ENCODE measurements around the gene SLC25A14. TPM values are rescaled to one million over a fixed set of nuclear protein-coding genes. Genes with fewer than 3 reads are reported as not detected.

SLC25A14 gene, protein sequence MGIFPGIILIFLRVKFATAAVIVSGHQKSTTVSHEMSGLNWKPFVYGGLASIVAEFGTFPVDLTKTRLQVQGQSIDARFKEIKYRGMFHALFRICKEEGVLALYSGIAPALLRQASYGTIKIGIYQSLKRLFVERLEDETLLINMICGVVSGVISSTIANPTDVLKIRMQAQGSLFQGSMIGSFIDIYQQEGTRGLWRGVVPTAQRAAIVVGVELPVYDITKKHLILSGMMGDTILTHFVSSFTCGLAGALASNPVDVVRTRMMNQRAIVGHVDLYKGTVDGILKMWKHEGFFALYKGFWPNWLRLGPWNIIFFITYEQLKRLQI
- 10.3 and 10.8 TPM in 2 replicates for total RNA-seq

DNA sequence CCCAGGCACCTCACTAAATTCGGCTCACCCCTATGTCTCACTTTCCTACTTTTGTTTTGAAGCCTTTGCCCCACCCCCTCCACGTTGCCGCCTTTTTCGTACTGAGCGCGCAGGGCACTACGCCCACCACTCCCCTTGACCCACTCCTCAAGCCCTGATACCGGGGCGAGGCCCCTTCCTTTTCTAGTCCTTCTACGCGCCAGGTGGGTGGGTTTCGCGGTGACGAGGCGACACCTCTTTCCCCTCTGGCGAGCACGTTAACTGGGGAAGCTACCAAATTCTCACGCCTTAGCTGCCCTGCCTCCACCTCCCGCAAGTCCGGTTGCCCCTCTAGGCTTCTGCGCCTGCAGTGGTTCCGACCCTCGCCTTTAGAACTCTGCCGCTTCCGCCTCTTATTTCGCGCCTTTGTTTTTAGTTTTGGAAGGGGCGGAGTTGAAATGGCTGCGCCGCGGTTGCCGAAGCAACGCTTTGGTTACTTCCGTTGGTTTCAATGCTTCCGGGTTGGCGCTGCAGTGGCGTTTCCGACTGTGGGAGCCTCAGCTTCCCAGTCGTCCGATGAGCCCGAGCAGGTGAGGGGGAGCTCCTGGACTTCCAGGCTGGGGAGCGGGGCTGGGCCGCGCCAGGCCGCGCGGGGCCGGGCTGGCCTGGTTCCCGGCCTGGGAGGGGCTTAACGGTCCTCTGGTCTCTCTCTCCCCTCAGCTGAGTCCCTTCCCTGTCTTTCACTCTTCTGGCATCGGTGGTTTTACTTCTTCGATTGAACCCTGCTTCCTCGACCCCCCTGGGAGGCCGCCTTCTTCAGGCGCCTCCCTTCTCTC lies at the start of gene SLC25A14:
Gene SLC25A14, plus strand, starts transcription at position 512 of the 815 bp plus-strand sequence. CDS start 360 bp downstream, outside the sequence.

DNA sequence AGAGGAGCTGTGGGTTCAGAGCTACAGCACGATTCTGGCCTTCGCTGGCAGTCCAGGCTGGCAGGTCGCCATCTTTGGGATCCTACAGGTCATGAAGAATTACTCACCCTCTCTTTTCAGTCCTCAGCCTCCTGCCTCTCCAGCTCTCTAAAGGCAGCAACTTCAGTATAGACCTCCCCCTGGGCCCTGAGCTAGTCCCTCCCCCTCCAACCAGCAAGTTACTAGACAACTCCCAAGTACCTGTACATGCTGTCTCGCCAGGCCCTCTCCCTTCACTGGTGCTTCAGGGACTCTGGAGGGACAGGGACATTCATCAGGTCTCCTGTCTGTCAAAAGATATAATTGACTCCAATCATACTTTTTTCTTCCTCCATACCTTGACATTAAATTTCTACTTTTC lies 45.8 kb downstream of the SLC25A14 start, which contains the start of gene GPR119:
Gene GPR119, minus strand, starts transcription at position 155 of the 400 bp plus-strand sequence. CDS start 227 bp downstream, outside the sequence.

DNA sequence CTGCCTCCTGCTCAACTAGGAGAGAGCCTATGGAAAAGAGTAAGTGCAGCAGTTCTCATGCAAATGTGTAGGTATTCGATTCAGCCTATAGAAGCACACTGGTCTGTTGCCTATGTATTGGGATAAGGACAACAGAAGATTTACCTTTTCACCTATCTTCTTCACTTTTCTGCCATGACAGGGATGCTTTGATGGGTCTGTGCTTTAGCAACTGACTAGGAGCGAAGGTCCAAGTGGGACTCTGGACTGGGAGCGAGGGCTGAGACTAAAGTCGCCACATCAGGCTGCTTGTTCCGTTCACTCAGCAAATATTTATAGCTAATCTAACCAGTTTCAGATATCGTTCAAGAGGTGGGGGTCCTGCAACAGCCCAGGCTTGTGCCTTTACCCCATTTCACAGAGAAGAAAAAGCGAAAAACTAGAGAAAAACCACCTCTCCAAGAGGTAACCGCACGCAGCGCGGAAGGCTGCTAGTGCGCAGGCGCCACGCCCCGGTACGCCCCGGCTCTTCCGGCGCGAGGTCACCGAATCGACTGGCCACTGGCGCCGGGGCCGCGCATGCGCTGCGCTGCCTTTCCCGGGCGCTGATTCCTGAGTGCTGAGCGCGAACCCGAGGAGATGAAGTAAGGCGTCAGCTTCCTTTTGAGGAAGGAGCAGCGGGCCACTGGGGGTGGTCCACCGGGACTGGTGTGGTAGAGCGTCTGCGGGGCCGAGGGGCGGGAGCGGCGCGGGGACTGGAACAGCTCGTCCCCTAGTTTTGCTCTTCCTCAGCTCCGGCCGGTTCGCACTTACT lies 61.9 kb downstream of the SLC25A14 start, which contains the start of gene RBMX2:
Gene RBMX2, plus strand, starts transcription at position 573 of the 793 bp plus-strand sequence. Its CDS starts 46 bp downstream, at position 619.

Other genes starting within 250 kb of the SLC25A14 start
- gene ELF4, start 229.4 kb upstream of the SLC25A14 start, total RNA-seq = 8.6 TPM in 2 replicates
- 20.5 and 21.5 TPM in 2 replicates for gene AIFM1, start 174.1 kb upstream of the SLC25A14 start, total RNA-seq
- gene RAB33A, start 168.0 kb upstream of the SLC25A14 start, total RNA-seq = 0.53 and 0.93 TPM in 2 replicates
- gene ZNF280C, start 71.0 kb upstream of the SLC25A14 start, total RNA-seq = 1.7 and 2.2 TPM in 2 replicates
- not detected in 2 replicates for gene GPR119, start 45.8 kb downstream of the SLC25A14 start, total RNA-seq
- 24.4 and 29.1 TPM in 2 replicates for gene RBMX2, start 62.1 kb downstream of the SLC25A14 start, total RNA-seq